Stimulated activated CD8-positive, alpha-beta memory T cell treated with anti-CD3 and anti-CD28 coated beads, Interleukin-2, amount 100 ng/mL, for 48 hours (primary cell): ENCODE results near the gene RPS21.

ENCODE experiments used
- DNase-seq, 2 donors: peaks; one replicate each; pipeline ENCODE4 v3.0.0-alpha.2; 2020; ENCODE audit warnings: low read depth in 2 of 2

RPS21 gene

DNA sequence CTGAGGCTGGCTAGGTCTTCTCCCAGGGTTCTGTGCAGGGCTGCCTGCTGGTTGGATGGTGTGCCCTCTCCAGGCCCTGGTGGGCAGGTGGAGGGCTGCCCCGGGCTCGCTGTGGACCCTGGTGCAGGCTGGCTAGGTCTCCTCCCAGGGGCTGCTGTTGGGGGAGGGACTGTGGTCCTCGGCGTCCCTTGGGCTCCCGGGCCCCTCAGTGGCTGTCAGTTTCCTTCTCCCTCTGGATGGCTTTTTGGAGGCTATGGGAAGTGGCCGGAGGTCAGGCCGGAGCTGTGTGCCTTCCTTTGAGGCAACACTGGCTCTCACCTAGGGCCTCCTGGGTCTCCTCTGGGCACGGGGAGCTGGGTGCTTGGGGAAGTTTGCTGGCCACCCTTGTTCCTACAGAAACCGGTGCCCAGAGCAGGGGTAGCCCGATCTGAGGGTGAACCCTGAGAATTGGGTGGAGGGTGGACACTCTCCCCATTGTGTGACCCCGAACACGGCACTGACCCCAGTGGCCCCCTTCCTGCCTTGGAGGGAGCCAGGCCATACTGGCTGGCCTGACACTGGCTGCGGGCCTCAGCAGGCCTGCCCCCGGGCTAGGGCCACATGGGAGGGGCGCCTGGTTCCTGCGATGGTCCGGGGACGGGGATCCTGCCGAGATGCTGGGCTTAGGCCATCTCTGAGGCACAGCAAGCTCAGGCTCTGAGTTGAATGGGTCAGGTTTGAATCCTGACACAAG is 24.0 kb downstream of the RPS21 start:
- no peak for DNase-seq

- no peak for DNase-seq
Observed at GRCh38 chr20:62411479-62412193, 24.7 kb downstream of the RPS21 start.

DNA sequence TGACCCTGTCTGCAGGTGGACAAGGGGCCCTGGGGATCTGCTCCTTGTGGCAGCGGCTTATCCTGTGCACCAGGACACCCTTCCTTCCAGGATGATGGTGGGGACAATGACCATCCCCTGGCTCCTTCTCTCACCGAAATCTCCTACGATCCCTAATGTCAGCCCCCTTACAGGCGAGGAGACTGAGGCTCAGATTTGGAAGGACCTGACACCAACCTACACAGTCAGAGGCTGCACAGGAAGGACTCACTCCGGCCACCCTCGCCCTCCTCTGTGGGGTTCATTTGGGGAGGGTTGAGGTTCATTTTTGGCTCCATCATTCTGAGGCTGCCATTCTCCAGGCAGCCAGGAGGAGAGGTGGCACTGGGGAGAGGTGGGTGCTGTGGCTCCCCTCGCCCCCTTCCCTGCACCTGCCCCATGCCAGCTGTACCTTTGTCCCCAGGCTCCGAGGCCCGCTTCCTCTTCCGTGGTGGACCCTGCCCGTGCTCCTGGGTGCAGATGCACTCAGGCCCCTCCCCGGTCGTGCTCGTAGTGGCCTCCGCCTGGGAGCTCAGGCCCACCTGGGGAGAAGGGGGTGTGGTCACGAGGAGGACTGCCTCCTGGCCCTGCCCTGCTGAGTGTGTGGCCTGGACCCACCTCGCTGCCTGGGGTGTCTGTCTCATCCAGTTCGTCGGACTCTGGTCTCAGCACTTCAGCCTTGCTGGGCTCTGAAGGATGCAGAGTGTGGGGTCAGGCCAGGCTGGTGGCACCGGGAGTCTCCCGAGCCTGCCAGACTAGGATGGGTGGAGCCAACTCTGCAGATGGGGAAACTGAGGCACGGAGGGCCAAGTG is 25.5 kb downstream of the RPS21 start:
- DNase-seq, result no peak

DNA sequence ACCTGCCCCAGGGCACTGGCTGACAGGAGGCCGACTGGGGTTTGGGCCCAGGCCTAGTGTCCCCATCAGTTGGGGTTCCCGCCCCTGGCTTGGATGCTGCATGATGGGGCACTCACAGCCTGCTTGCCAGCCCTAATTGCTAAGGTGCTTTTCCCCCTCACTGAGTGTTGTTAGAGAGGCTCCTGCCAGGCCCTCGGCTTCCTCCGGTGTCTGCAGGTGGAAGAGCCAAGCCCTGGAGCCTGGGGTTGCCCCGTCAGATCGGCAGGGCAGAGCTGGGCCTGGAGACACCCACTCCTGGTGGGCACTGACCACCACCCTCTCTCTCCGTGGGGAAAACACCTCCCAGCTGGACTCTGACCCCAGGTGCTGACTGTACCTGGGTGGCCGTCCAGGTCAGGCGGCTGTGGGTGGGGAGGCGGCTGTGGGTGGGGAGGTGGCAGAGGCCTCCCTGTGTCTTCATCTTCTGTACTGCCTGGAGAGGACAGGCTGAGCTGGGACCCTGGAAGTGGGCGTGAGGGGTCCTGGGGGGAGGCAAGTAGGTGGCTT is 26.2 kb downstream of the RPS21 start:
- DNase-seq, result no peak

- no peak for DNase-seq
Observed at GRCh38 chr20:62413896-62414481, 27.1 kb downstream of the RPS21 start.

GRCh38 chr20:62415354-62416111 is 28.6 kb downstream of the RPS21 start:
- no peak for DNase-seq

- DNase-seq, result no peak
Observed at GRCh38 chr20:62416651-62417637, 30.0 kb downstream of the RPS21 start.

DNA sequence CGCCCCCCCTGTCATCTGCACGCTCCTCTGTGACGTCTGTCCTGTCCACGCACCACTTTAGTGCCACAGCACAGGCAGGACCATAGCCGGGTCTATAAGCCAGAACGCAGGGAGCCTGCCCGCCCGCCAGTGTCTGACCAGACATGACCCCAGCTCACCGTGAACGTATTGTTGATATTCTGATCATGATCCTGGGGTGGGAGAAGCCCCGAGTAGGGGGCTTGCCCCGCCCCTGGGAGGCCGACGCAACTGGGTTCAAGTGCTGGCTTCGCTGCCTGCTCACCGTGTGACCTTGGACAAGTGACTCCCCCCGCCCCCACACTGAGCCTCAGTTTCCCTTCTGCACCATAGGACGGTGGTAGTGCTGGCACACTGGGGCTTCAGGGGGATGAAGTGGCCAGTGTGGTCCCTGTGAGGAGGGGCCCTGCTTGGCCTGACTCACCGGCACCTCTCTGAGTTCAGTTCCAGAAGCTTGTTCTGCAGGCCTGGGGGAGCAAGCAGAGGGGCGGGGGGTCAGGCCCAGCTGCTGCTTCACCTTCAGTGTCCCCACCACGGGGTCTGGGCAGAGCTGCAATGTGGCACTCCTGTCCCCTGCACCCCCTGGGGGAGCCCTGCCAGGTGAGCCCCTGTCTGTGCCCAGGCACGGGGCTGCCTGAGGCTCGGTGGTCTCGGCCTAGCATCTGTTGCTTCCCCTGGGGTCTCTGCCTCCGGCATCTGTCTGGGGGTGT is 31.2 kb downstream of the RPS21 start:
- no peak for DNase-seq

- DNase-seq, result no peak
Observed at GRCh38 chr20:62418709-62419487, 32.0 kb downstream of the RPS21 start.

DNA sequence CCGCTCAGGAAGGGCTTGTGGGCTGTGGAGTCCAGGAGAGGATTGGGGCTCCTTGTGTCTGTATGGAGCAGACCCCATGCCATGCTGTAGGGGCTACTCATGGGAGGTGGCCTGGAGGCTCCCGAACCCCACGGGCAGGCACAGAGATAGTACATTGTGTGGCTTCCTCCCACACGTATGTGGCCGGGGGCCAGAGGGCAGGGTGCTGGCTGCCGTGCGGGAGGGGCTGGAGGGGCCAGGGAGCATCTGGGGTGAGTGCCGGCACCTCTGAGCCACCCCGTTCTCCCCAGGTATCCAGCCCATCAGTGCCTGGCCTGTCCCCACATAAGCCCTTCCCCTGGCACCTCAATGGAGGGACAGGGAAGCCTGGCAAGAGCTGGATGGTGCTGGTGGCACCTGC is 32.9 kb downstream of the RPS21 start:
- DNase-seq, result no peak

DNA sequence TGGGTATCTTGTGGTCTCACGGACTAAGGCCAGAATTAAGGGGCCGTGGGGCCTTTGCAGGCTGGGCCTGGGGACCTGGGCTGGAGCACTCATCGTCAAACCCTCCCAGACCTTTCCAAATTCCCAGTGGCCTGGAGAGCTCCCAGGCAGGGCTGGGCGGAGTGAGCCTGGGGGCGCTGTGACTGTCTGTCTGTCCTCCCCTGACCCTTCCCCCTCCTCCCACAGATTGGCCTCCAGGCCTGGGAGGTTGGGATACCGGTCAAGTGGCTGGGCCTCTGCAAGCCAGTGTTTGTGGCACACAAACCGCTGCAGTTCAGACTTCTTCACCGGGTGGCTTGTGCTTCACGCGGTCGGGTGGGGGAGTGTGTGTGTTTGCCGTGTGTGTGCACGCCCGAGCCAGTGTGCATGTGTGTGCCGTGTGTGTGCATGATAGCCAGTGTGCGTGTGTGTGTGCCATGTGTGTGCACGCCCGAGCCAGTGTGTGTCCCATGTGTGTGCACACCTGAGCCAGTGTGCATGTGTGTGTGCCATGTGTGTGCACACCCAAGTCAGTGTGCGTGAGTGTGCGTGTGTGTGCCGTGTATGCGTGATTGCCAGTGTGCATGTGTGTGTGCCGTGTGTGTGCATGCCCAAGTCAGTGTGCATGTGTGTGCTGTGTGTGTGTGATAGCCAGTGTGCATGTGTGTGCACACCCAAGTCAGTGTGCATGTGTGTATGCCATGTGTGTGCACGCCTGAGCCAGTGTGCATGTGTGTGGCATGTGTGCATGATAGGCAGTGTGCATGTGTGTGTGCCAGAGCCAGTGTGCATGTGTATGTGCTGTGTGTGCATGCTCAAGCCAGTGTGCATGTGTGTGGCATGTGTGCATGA is 34.2 kb downstream of the RPS21 start:
- no peak for DNase-seq

DNA sequence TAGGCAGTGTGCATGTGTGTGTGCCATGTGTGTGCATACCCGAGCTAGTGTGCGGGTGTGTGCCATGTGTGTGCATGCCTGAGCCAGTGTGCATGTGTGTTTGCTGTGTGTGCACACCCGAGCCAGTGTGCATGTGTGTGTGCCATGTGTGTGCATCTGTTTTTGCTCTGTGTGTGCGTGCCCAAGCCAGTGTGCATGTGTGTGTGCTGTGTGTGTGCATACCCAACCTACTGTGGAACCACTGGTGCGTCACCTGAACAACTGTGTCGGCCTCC is 34.8 kb downstream of the RPS21 start:
- no peak for DNase-seq

DNA sequence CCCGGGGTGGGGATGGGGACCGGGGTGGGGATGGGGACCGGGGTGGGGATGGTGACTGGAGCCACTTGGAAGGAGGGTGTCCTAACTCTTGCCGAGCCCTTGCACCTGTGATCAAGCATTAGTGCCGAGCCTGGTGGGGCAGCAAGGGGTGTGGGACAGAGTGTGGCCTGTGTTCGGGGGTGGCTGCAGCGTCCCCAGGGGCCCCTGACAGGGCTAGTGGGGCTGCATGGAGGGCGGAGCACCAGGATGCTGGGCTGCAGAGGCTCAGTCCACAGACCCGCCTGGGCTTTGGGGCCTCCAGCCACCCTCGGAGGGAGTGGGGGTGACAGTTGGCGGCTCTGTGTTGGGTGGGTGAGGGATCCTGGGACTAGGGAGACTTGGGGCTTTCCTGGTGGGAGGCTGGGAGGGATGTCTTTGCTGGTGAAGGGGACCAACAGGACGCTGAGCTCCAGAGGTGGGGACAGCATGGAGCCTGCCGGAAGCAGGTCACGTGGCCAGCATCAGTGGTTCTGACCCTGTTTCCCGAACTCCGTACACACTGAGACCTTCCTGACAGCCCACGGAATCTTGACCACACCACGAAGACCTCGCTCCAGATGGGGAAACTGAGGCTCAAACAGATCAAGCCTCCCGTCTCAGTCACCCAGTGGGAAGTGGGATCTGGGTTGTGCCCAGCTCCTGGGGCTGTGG is 35.9 kb downstream of the RPS21 start:
- DNase-seq, result no peak

- DNase-seq, result no peak
Observed at GRCh38 chr20:62423326-62423706, 36.4 kb downstream of the RPS21 start.

- no peak for DNase-seq
Observed at GRCh38 chr20:62424249-62425107, 37.6 kb downstream of the RPS21 start.
